GM13976 (cell line): ENCODE measurements around the gene GRIK3.

Source experiments
- DNase-seq: peaks from one replicate; pipeline ENCODE4 v3.0.0; 2012; ENCODE audit warnings: low spot score
- in situ Hi-C: fragments of 300-500 bp; cut with MboI; formaldehyde crosslinking; loops from one replicate; pipeline ENCODE4 v1.12.0; 2022; ENCODE audit warnings: low sequenced_read_pairs, mixed read lengths, inconsistent platforms; ENCODE audit not compliant: unreplicated experiment
- TF ChIP-seq, protein P1 (sequence below): IDR thresholded peaks from 2 replicates; pipeline ENCODE4 v1.5.1; 2012; ENCODE audit warnings: borderline replicate concordance, mild to moderate bottlenecking; ENCODE audit not compliant: insufficient read depth; ENCODE audit errors: extremely low read depth, missing control alignments, control extremely low read depth

The GRIK3 gene

DNA sequence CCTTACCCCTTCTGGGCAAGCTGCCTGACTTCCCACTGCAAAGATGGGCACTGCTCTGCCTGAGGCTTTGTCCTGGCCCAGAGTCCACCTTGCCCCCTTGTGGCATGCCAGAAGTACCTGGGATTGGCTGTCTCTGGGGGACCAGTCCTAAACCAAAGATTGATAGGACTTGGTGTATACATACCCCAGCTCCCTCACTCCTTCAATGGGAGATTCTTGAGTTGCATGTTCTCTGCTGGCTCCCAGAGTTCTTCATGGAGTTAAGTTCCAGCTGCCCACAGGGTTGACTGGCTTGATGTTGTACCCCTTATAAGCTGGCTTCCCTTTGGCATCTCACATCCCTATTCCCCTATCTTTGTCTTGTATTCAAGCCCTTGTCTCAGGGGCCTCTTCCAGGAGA is 244.8 kb downstream of the GRIK3 start:
- DNase-seq, result no peak
- in situ Hi-C loops, result no loop called here
- TF ChIP-seq, protein P1, sequence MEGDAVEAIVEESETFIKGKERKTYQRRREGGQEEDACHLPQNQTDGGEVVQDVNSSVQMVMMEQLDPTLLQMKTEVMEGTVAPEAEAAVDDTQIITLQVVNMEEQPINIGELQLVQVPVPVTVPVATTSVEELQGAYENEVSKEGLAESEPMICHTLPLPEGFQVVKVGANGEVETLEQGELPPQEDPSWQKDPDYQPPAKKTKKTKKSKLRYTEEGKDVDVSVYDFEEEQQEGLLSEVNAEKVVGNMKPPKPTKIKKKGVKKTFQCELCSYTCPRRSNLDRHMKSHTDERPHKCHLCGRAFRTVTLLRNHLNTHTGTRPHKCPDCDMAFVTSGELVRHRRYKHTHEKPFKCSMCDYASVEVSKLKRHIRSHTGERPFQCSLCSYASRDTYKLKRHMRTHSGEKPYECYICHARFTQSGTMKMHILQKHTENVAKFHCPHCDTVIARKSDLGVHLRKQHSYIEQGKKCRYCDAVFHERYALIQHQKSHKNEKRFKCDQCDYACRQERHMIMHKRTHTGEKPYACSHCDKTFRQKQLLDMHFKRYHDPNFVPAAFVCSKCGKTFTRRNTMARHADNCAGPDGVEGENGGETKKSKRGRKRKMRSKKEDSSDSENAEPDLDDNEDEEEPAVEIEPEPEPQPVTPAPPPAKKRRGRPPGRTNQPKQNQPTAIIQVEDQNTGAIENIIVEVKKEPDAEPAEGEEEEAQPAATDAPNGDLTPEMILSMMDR, result no peak

DNA sequence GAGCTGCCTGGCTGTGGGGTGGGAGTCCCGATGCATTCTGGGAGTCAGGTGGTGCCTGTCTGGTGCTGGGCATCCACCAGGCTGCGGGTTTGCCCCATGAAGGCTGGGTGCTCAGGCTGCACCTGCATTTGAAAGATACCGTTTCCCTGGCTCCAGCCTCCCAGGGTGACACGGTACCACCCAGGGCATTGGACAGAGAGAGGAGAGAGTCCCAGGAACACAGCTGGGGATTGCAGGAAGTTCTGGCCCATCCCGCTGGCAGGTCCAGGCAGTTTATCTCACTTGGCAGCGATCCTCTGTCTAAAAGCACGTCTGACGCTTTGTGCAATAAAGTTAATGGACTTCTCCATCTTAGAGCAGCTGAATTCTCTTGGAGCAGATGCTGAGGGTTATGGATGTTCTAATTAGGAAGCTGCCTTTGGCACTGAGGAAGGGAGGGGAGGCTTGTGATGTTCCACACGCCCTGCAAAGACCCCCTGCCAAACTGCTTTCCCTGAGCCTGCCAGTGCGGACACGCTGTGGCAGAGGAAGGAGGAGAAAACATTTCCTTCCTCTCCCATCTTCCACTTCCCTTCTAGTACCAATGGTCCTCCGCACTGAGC is 246.9 kb downstream of the GRIK3 start:
- TF ChIP-seq, protein P1, result no peak
- no peak for DNase-seq
- in situ Hi-C loops, result no loop called here

DNA sequence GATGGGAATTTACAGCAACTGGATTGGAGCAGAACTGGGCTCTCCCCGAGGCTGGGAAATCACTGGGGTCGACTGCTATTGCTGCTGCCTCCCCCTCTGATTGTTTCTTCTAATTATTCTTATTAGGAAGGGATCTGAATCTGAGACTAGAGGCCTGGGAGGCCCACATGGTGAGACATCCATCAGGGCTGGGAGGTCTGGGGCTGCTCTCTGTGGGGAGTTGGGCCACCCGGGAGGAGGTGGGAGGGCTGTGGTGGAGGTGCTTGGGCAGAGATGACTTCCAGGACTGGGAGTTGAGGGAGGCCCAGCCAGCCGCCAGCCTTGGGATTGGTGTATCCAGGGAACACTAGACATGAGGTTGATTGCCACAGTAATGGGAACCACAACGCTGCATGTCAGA is 247.9 kb downstream of the GRIK3 start:
- no peak for DNase-seq
- TF ChIP-seq, protein P1, result no peak
- in situ Hi-C loops, result no loop called here

DNA sequence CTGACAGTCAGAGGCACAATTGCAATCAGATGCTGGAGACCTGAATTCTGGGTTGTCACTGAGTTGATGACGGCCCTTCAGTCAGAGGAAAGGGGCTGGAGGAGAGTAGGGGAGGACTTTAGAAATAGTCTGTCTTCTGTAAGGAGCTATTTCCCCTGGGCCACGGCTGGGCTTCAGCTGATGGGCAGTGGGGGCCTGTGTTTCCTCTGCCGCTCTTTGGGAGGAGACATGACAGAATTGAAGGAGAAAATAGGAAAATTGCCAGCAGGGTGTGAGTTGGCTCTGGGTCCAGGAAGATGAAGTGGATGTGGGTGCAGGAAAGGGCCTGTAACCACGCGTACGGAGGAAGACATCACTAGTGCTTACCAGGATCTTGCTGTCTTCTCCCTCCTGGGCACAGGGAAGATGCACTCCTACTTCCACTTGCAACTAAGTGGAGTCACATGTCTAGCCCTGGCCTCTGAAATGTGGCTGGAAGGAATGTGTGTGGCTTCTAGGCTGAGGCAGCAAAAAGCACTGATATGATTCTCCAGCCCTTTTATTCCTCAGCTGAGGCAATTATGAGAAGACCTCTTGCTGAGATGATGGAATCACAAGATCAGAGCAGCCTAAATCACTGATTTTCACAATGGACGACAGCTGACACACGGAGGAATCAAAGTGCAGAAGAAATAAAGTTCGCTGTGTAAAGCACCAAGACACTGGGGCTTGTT is 250.0 kb downstream of the GRIK3 start:
- TF ChIP-seq, protein P1, result no peak
- in situ Hi-C loops, result no loop called here
- DNase-seq, result no peak

DNA sequence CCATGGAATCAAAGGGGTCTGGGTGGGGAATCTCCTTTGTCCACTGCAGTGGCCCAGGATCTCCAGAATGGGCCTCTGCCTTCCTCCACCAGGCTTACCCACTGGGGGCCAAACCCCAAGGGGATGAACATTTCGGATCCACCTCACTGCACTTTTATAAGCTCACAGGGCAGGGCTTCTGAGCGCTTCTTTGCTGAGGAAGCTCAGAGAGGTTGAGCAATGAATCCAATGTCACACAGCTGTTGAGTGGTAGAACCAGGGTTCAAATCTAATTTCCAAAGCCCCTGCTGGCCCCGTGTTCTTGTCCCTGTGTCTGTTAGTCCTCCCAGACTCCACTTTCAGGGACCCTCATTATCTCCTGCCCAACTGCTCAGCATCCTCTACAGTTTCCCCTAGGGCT is 250.8 kb downstream of the GRIK3 start:
- no peak for DNase-seq
- TF ChIP-seq, protein P1, result no peak
- in situ Hi-C loops, result no loop called here

DNA sequence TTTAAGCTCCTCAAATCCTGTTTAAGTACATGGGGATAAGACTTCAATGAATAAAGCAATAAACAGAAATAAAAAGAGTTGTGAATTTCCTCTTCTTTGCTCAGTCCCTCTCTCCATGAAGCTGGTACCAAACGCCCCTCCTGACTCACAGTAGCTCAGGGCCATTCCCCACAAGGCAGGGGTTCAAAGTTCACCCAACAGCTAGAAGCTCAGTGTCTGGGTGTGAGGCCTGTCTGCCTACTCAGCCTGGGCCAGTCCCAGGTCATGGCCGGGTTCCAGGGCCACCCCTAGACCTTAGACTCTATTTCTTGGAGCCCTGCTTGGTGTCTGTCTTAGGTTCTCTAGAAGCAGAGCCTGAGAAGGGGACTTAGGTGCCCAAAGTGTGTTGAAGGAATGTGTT is 251.5 kb downstream of the GRIK3 start:
- no peak for DNase-seq
- TF ChIP-seq, protein P1, result no peak
- in situ Hi-C loops, result no loop called here
